Placental epithelial cell (primary cell): ENCODE data around the gene RMND5A. TPM values are rescaled to one million over a fixed set of nuclear protein-coding genes. Genes with fewer than 3 reads are reported as not detected.

Source experiments
- total RNA-seq: library from RNA; depleted of rRNA; stranded (reverse); fragments of >200 nt; gene quantifications from 2 replicates; pipeline ENCODE4 v1.2.3, GENCODE V29; 2012

RMND5A gene
- total RNA-seq: 32.8 and 34.5 TPM in 2 replicates

GRCh38 chr2:86719637-86720539, at the start of gene RMND5A:
RMND5A (plus strand) TSS chr2:86720291; CDS start chr2:86720668, 377 bp downstream.

DNA sequence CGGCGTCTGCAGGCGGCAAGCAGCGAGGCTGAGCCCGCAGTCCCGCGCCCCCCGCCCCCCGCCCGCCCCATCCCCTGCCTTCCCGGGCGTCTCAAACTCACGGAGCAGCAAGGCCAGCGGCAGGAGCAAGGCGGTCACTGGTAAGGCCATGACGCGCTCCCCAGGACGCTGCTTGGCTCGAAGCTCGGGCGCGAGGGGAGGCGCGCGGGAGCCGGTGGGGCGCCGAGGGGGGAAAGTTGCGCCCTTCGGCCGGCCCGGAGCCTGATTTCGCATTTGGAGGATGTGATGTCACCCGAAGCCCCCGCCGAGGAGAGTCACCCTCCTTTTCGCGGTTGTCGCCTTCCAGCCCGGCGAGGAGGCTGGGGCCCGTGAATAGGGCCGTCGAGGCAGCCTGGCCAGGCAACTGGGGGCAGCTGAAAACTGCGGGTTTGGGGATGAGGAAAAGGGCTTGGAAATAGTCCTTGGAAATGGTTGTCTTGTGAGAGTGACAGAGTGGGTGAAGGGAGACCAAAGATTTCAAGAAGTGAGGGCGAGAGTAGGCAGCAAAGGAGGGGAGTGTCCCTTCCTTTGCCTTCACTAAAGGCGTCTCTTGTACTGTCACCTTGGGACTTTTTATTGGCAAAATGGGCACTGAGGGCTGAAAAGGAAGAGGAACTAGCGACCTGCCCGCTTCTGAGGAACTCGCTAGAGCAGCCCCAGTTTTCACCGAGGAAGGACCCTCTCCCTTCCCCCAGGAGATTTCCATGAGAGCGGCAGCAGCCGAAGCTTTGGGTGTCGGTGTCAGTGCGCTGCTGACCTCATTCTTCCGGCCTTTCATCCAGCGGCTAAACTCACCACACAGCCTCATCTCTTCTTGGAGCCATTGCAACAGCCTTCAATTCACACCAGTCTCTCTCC, 70.8 kb downstream of the RMND5A start, which contains the start of gene CD8A:
CD8A (minus strand) TSS at position 238 of the 897 bp plus-strand sequence; CDS start at position 150, 88 bp downstream.

Other genes with a start within 250 kb of the RMND5A start
- 44.0 and 63.3 TPM in 2 replicates for gene CHMP3, start 156.8 kb upstream of the RMND5A start, total RNA-seq
- gene RNF103, start 96.4 kb upstream of the RMND5A start, total RNA-seq: 14.7 and 20.4 TPM in 2 replicates
- gene CD8A, start 70.6 kb downstream of the RMND5A start, total RNA-seq: under 0.01 TPM in 1 of 2 replicates, not detected in the other
- gene CD8B, start 141.6 kb downstream of the RMND5A start, total RNA-seq: 0.22 TPM in 1 of 2 replicates, not detected in the other
- gene RGPD1, start 221.8 kb downstream of the RMND5A start, total RNA-seq: 0.43 and 1.2 TPM in 2 replicates